NCI-H460 (cell line): ENCODE results near the gene MCRS1. TPM values are rescaled to one million over a fixed set of nuclear protein-coding genes. Genes with fewer than 3 reads are reported as not detected.
"Not testable (repeated sequence)": the region's sequence is repeated elsewhere in the genome, so short reads cannot be mapped to it uniquely, and the experiment has no call there.

Experiments used
- DNase-seq: peaks from one replicate; pipeline ENCODE4 v3.0.0-alpha.2; 2016; ENCODE audit warnings: low read depth; ENCODE audit errors: extremely low read depth
- small RNA-seq, 2 experiments: library from RNA; depleted of rRNA; stranded (forward); fragments of <200 nt; gene quantifications; one replicate each; pipeline ENCODE3, GENCODE V24; 2014
- total RNA-seq: library from RNA; depleted of rRNA; stranded (reverse); fragments of >200 nt; shearing (Covaris generic); gene quantifications from 2 replicates; pipeline ENCODE4 v1.2.3, GENCODE V29; 2014; rRNA removed

MCRS1 gene
- total RNA-seq, 1 experiment from 2014 or later, result 57.6 TPM

GRCh38 chr12:49527361-49528130 lies 40.4 kb downstream of the MCRS1 start:
- no peak for DNase-seq

GRCh38 chr12:49525942-49526341 lies 42.0 kb downstream of the MCRS1 start:
- no peak for DNase-seq

DNA sequence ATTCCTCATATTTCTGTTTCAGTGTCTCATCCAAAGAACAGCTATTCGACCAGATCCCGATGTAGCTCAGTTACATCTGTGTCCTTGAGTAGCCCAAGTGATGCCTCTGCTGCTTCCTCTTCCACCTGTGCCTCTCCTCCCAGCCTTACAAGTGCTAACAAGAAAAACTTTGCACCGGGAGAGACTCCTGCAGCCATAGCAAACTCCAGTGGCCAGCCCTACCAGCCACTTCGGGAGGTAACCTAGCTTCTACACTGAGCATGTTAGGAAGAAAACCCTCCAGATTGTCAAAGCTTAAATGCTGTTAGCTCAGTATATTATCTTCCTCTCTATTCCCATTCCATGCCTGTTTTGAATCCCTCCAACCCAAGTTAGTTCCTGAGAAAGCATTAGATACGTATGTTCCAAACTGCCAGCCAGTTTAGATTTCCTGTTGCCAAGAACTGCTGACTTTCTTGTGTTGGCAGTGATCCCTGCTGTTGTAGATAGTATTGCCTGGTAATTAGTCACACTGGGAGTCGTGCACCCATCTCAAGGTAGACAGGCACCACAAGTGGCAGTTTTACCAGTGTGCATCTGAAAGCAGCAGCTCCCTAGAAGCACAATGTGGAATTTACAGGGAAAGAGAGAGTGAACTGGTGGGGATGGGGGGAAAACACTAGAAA lies 43.1 kb downstream of the MCRS1 start:
- DNase-seq, result no peak

GRCh38 chr12:49521389-49521788 lies 46.6 kb downstream of the MCRS1 start:
- DNase-seq, result no peak

- DNase-seq, result no peak
Measured at GRCh38 chr12:49519574-49519936, 48.4 kb downstream of the MCRS1 start.

- no peak for DNase-seq
Measured at GRCh38 chr12:49518914-49519573, 48.9 kb downstream of the MCRS1 start.

DNA sequence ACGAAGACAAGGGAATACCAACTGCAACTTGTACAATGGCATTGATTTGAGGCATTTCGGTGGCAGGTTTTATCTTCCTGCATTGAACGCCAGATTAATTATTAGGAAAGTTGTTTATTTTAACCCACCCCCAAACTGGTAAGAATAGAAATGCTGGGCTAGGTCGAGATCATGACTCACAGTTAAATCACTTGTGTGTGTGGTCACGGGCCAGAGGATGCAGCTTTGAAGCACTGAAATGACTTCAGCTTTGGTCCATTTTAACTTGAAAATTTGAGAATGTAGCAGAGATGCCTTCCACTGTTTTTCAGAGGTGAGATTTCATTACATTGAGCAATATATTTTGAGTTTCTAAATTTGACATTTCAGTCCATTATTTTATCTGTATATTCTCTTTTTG lies 52.7 kb downstream of the MCRS1 start:
- DNase-seq, result no peak

DNA sequence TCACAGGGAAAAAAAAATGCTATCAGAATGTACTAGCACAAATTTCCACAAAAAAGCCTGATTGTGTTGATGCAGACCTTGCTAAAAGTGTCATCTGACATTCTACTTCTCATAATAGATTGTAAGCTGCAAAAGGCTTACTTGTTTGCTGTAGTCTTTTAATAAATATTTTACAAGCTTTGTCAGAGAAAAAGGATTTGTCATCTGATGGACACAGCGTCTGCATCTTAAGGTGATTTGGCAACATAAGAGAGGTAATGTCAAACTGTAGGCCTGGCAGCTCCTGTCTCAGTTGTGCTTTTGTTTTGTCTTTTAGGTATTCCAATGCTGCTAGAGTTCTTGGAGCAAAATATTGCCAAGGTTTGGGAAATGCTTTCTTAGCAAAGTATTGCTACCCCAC lies 55.4 kb downstream of the MCRS1 start:
- no peak for DNase-seq

DNA sequence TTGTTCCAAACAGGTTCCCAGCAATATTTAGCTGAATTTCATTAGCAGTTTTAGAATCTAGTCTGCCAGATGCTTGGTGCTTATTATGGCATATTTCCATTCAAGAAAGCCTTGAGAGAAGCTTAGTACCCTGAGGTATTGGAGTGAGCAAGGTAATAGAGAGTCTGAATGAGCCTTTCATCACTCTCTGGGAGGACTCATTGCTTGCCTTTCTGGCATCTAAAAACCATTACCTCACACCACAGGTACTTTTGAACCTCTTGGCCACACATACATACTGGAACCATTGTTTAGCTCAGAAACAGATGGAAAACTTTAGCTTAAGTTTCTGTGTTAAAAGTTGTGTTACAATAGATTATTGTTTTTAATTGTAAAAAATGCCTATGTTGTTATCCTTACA lies 56.5 kb downstream of the MCRS1 start:
- no peak for DNase-seq

GRCh38 chr12:49509681-49510080 lies 58.3 kb downstream of the MCRS1 start:
- DNase-seq, result not testable (repeated sequence)

Small RNAs within 50 kb of the gene (small RNA-seq; reads per million reads assigned to genes)
- 0 reads per million in 2 experiments for gene POLR2KP1
- gene RNU6-834P, result 0 reads per million in 2 experiments

Other genes starting within 250 kb of the MCRS1 start
- 35.2 and 50.5 TPM in 2 replicates for gene TROAP, start 244.9 kb downstream of the MCRS1 start, total RNA-seq
- gene C1QL4, start 231.0 kb downstream of the MCRS1 start, total RNA-seq, result 0.50 and 0.55 TPM in 2 replicates
- 1.7 and 2.2 TPM in 2 replicates for gene DNAJC22, start 221.3 kb downstream of the MCRS1 start, total RNA-seq
- 29.3 and 30.4 TPM in 2 replicates for gene SPATS2, start 200.7 kb downstream of the MCRS1 start, total RNA-seq
- gene KCNH3, start 29.1 kb downstream of the MCRS1 start, total RNA-seq, result 0.32 and 0.49 TPM in 2 replicates
- 0.22 and 0.23 TPM in 2 replicates for gene FAM186B, start 37.5 kb upstream of the MCRS1 start, total RNA-seq
- 6.4 and 7.9 TPM in 2 replicates for gene PRPF40B, start 55.4 kb upstream of the MCRS1 start, total RNA-seq
- gene FMNL3, start 139.3 kb upstream of the MCRS1 start, total RNA-seq, result 1.6 and 3.0 TPM in 2 replicates
- 642 and 659 TPM in 2 replicates for gene TMBIM6, start 173.4 kb upstream of the MCRS1 start, total RNA-seq